GM12878 (cell line): Measurements from ENCODE around the gene GRIPAP1. TPM values are rescaled to one million over a fixed set of nuclear protein-coding genes. Genes with fewer than 3 reads are reported as not detected.
A peak's percentile ranks its signal among the peaks of the same experiment; 100 is the strongest.

Experiments
- CHD4 ChIP-seq: fragments of 200-600 bp; sonication (generic); IDR thresholded peaks from 2 replicates; pipeline ENCODE4 v1.6.1; 2016; ENCODE audit warnings: mild to moderate bottlenecking
- ESRRA ChIP-seq: IDR thresholded peaks from 2 replicates; pipeline ENCODE4 v1.6.1; 2012; ENCODE audit warnings: mild to moderate bottlenecking, low read length, improper control_type of control experiment
- ETV6 ChIP-seq, 2 experiments: fragments of 450-650 bp in 1 of 2; IDR thresholded peaks in 1 of 2; conservative IDR thresholded peaks in 1 of 2; 2 replicates each; pipeline ENCODE4 v1.6.1; 2014; ENCODE audit warnings: antibody characterized with exemption in 1 of 2, borderline replicate concordance in 1 of 2, low read depth in 1 of 2, mild to moderate bottlenecking in 1 of 2, moderate library complexity in 1 of 2
- FOXK2 ChIP-seq: fragments of 450-650 bp; IDR thresholded peaks from 2 replicates; pipeline ENCODE4 v1.6.1; 2017; ENCODE audit warnings: mild to moderate bottlenecking, moderate library complexity
- MYC ChIP-seq: IDR thresholded peaks from 2 replicates; pipeline ENCODE4 v1.6.1; 2011; ENCODE audit warnings: mild to moderate bottlenecking, low read length, moderate library complexity, inconsistent platforms; ENCODE audit not compliant: insufficient read depth, insufficient replicate concordance, insufficient read length, severe bottlenecking
- SMC3 ChIP-seq: IDR thresholded peaks from 2 replicates; pipeline ENCODE4 v1.6.1; 2011; ENCODE audit warnings: low read length, improper control_type of control experiment, borderline replicate concordance
- SP1 ChIP-seq: IDR thresholded peaks from one replicate; pipeline ENCODE4 v1.6.1; 2011; ENCODE audit warnings: low read depth, low read length
- STAT1 ChIP-seq: fragments of 450-650 bp; conservative IDR thresholded peaks from 2 replicates; pipeline ENCODE4 v1.6.1; 2014; ENCODE audit warnings: antibody characterized with exemption, mild to moderate bottlenecking
- TCF3 ChIP-seq: IDR thresholded peaks from 2 replicates; pipeline ENCODE4 v1.6.1; 2012; ENCODE audit warnings: low read depth, mild to moderate bottlenecking, low read length, borderline replicate concordance; ENCODE audit not compliant: insufficient read depth
- polyA plus RNA-seq, 11 experiments: library from polyadenylated mRNA; depleted of rRNA in 4 of 11; unstranded in 6 of 11; stranded (reverse) in 5 of 11; fragments of >200 nt; fragmentation: Nextera tagmentation in 4 of 11; fragmentation: Illumina TruSeq in 1 of 11; extraction: Ambion mirVana in 4 of 11; extraction: Trizol in 1 of 11; gene quantifications; 1 replicate in 1 of 11; 2 replicates in 10 of 11; pipeline versions ENCODE4 v1.2.1 to v1.2.3, GENCODE V29; 2011 to 2016; ENCODE audit warnings: inconsistent platforms in 2 of 11, missing spikeins in 2 of 11, low read depth in 1 of 11
- total RNA-seq, 4 experiments: library from RNA; depleted of rRNA in 3 of 4; stranded (reverse); fragments of >200 nt in 3 of 4; fragmentation: Illumina TruSeq in 1 of 4; extraction: Trizol in 1 of 4; gene quantifications; 2 replicates each; pipeline versions ENCODE4 v1.2.1 to v1.2.3, GENCODE V29; 2013 to 2021
- TF ChIP-seq, protein P1 (sequence below): fragments of 450-650 bp; IDR thresholded peaks from 2 replicates; pipeline ENCODE4 v1.6.1; 2017; ENCODE audit warnings: antibody characterized with exemption, mild to moderate bottlenecking, moderate library complexity
- TF ChIP-seq, protein P2 (sequence below): fragments of 450-650 bp; formaldehyde crosslinking; IDR thresholded peaks from 2 replicates; pipeline ENCODE4 v1.5.0; 2022; ENCODE audit warnings: mild to moderate bottlenecking, missing genetic modification characterization
- TF ChIP-seq, protein P3 (sequence below): fragments of 450-650 bp; IDR thresholded peaks from 2 replicates; pipeline ENCODE4 v1.6.1; 2017; ENCODE audit warnings: low read depth, mild to moderate bottlenecking, moderate library complexity
- TF ChIP-seq, protein P4 (sequence below): fragments of 450-650 bp; conservative IDR thresholded peaks from 2 replicates; pipeline ENCODE4 v1.6.1; 2017; ENCODE audit warnings: mild to moderate bottlenecking, moderate library complexity
- TF ChIP-seq, protein P5 (sequence below): fragments of 450-650 bp; IDR thresholded peaks from 2 replicates; pipeline ENCODE4 v1.6.1; 2017; ENCODE audit warnings: mild to moderate bottlenecking, moderate library complexity

GRIPAP1 gene
- total and polyA plus RNA-seq, 10 of the 15 experiments (the other 5 are each of a cell fraction or from before 2014, with no cell fraction given): 4.2 to 44.7 (median 25.8) TPM

DNA sequence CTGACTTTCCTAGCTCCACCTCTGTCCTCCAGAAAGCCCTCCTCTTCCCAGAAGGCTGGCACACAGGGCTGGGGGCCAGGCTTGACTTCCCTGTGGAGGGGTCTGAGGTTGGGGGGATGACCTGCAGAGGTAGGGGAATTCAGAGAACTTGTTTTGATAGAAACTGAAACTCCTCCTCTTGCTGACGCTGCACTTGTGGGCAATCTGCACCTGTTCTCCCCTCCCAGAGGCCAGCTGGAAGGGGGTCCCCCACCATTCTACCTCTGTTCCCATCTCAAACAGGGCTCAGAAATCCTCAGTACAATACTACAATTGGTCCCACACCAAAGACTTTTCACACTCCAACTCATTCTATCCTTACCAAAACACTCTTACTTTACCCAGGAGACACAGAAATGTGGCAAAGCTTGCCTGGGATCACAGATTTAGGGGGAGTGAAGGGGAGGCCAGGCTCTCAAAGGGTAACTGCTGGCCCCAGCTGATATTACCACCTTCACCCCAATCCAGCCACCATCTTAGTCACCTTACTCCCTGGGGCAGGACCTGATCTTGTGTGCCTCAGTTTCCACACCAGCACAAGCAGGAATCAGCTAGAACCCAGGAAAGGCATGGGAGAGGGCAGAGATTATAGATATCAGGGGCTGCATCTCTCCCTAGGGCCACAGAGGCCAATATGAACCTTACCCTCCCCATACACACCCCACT lies 63.2 kb downstream of the GRIPAP1 start (continued):
- TF ChIP-seq FOXK2 (no peak), ESRRA (no peak), STAT1 (no peak), SMC3 (no peak), ETV6 (conservative IDR thresholded peaks at IDR 0.05 in 1 of 2, IDR thresholded peaks at IDR 0.05 in 1 of 2; ENCODE audit: borderline replicate concordance in 1 of 2, low read depth in 1 of 2) (no peak), CHD4 (no peak), TCF3 (peak; percentile 98), MYC (no peak), SP1 (peak; percentile 83)
- TF ChIP-seq, protein P1, sequence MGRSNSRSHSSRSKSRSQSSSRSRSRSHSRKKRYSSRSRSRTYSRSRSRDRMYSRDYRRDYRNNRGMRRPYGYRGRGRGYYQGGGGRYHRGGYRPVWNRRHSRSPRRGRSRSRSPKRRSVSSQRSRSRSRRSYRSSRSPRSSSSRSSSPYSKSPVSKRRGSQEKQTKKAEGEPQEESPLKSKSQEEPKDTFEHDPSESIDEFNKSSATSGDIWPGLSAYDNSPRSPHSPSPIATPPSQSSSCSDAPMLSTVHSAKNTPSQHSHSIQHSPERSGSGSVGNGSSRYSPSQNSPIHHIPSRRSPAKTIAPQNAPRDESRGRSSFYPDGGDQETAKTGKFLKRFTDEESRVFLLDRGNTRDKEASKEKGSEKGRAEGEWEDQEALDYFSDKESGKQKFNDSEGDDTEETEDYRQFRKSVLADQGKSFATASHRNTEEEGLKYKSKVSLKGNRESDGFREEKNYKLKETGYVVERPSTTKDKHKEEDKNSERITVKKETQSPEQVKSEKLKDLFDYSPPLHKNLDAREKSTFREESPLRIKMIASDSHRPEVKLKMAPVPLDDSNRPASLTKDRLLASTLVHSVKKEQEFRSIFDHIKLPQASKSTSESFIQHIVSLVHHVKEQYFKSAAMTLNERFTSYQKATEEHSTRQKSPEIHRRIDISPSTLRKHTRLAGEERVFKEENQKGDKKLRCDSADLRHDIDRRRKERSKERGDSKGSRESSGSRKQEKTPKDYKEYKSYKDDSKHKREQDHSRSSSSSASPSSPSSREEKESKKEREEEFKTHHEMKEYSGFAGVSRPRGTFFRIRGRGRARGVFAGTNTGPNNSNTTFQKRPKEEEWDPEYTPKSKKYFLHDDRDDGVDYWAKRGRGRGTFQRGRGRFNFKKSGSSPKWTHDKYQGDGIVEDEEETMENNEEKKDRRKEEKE: no peak
- TF ChIP-seq, protein P2, sequence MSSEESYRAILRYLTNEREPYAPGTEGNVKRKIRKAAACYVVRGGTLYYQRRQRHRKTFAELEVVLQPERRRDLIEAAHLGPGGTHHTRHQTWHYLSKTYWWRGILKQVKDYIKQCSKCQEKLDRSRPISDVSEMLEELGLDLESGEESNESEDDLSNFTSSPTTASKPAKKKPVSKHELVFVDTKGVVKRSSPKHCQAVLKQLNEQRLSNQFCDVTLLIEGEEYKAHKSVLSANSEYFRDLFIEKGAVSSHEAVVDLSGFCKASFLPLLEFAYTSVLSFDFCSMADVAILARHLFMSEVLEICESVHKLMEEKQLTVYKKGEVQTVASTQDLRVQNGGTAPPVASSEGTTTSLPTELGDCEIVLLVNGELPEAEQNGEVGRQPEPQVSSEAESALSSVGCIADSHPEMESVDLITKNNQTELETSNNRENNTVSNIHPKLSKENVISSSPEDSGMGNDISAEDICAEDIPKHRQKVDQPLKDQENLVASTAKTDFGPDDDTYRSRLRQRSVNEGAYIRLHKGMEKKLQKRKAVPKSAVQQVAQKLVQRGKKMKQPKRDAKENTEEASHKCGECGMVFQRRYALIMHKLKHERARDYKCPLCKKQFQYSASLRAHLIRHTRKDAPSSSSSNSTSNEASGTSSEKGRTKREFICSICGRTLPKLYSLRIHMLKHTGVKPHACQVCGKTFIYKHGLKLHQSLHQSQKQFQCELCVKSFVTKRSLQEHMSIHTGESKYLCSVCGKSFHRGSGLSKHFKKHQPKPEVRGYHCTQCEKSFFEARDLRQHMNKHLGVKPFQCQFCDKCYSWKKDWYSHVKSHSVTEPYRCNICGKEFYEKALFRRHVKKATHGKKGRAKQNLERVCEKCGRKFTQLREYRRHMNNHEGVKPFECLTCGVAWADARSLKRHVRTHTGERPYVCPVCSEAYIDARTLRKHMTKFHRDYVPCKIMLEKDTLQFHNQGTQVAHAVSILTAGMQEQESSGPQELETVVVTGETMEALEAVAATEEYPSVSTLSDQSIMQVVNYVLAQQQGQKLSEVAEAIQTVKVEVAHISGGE: no peak
- TF ChIP-seq, protein P3, sequence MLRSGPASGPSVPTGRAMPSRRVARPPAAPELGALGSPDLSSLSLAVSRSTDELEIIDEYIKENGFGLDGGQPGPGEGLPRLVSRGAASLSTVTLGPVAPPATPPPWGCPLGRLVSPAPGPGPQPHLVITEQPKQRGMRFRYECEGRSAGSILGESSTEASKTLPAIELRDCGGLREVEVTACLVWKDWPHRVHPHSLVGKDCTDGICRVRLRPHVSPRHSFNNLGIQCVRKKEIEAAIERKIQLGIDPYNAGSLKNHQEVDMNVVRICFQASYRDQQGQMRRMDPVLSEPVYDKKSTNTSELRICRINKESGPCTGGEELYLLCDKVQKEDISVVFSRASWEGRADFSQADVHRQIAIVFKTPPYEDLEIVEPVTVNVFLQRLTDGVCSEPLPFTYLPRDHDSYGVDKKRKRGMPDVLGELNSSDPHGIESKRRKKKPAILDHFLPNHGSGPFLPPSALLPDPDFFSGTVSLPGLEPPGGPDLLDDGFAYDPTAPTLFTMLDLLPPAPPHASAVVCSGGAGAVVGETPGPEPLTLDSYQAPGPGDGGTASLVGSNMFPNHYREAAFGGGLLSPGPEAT: peak; percentile 99
- TF ChIP-seq, protein P4, sequence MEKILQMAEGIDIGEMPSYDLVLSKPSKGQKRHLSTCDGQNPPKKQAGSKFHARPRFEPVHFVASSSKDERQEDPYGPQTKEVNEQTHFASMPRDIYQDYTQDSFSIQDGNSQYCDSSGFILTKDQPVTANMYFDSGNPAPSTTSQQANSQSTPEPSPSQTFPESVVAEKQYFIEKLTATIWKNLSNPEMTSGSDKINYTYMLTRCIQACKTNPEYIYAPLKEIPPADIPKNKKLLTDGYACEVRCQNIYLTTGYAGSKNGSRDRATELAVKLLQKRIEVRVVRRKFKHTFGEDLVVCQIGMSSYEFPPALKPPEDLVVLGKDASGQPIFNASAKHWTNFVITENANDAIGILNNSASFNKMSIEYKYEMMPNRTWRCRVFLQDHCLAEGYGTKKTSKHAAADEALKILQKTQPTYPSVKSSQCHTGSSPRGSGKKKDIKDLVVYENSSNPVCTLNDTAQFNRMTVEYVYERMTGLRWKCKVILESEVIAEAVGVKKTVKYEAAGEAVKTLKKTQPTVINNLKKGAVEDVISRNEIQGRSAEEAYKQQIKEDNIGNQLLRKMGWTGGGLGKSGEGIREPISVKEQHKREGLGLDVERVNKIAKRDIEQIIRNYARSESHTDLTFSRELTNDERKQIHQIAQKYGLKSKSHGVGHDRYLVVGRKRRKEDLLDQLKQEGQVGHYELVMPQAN: 0 out of 2 replicates have a peak, but pooled peaks have one; percentile 11
- TF ChIP-seq, protein P5, sequence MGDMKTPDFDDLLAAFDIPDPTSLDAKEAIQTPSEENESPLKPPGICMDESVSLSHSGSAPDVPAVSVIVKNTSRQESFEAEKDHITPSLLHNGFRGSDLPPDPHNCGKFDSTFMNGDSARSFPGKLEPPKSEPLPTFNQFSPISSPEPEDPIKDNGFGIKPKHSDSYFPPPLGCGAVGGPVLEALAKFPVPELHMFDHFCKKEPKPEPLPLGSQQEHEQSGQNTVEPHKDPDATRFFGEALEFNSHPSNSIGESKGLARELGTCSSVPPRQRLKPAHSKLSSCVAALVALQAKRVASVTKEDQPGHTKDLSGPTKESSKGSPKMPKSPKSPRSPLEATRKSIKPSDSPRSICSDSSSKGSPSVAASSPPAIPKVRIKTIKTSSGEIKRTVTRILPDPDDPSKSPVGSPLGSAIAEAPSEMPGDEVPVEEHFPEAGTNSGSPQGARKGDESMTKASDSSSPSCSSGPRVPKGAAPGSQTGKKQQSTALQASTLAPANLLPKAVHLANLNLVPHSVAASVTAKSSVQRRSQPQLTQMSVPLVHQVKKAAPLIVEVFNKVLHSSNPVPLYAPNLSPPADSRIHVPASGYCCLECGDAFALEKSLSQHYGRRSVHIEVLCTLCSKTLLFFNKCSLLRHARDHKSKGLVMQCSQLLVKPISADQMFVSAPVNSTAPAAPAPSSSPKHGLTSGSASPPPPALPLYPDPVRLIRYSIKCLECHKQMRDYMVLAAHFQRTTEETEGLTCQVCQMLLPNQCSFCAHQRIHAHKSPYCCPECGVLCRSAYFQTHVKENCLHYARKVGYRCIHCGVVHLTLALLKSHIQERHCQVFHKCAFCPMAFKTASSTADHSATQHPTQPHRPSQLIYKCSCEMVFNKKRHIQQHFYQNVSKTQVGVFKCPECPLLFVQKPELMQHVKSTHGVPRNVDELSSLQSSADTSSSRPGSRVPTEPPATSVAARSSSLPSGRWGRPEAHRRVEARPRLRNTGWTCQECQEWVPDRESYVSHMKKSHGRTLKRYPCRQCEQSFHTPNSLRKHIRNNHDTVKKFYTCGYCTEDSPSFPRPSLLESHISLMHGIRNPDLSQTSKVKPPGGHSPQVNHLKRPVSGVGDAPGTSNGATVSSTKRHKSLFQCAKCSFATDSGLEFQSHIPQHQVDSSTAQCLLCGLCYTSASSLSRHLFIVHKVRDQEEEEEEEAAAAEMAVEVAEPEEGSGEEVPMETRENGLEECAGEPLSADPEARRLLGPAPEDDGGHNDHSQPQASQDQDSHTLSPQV: no peak
